ENCODE results near the gene FSTL5.
"Not testable (repeated sequence)": the region's sequence is repeated elsewhere in the genome, so short reads cannot be mapped to it uniquely, and the experiment has no call there.

FSTL5 gene

DNA sequence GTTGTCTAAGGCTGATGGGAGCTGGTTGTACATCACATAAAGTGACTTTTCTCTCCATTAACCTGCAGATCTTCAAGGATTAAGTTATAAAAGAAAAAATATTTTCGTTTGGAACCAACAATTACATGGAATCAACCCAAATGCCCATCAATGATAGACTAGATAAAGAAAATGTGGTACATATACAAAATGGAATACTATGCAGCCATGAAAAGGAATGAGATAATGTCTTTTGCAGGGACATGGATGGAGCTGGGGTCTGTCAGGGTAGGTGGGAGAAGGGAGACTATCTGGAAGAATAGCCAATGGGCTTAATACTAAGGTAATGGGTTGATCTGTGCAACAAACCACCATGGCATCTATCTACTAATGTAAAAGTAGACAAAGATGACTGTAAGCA is 313.2 kb downstream of the FSTL5 start:
- no peak for DNase-seq (ENCODE audit: low read depth, low spot score)

GRCh38 chr4:161841759-161842158 is 322.0 kb downstream of the FSTL5 start:
- DNase-seq (ENCODE audit: low read depth, low spot score), result no peak

DNA sequence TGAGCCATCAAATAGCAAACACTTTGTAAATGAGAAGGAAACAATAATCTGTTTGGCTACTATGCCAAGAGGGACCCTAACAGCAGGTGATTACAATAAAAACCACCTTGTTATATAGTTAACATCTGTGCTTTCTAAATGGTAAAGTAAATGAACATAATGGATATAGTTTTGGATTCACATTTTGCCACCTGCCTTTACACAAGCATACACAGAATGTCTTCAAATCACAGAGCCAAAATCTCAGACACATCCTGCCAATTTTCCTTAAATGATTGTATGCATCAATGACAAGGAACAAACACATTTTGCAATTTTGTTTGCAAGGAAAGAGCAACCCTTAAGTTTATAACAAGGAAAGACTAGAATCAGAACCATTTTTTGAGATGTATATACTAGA is 334.2 kb downstream of the FSTL5 start:
- no peak for DNase-seq (ENCODE audit: low read depth, low spot score)

DNA sequence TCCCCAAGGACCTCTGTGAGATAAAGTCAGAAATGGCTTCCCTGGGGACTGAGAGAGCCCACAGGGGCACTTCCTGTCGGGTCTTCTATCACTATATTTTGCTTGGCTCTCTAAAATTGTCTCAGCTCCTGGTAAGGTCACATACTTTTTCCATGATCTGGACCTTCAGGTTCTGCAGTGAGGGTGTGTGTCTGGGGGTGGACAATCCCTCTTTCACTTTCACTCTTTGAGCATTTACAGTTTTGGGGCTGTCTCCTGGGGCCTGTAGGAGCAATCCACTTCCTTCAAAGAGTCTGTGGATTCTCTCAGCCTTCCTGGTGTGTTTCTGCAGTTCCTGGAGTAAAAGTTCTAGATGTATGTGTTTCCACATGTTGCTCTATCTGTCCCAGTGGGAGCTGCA is 335.7 kb downstream of the FSTL5 start:
- DNase-seq (ENCODE audit: low read depth, low spot score), result no peak

DNA sequence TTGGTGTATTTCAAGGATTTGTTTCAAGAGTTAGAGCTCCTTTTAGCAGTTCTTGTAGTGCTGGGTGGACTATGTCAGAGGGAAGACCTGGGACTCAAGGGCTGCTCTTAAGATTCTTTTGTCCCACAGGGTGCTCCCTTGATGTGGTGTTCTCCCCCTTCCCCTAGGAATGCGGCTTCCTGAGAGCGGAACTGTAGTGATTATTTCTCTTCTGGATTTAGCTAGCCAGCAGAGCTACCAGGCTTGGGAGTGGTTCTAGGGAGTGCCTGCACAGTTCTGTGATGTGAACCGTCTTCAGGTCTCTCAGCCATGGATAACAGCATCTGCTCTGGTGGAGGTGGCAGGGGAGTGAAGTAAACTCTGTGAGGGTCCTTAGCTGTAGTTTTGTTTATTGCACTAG is 336.8 kb downstream of the FSTL5 start:
- no peak for DNase-seq (ENCODE audit: low read depth, low spot score)

GRCh38 chr4:161823450-161823849 is 340.4 kb downstream of the FSTL5 start:
- no peak for DNase-seq (ENCODE audit: low read depth, low spot score)

DNA sequence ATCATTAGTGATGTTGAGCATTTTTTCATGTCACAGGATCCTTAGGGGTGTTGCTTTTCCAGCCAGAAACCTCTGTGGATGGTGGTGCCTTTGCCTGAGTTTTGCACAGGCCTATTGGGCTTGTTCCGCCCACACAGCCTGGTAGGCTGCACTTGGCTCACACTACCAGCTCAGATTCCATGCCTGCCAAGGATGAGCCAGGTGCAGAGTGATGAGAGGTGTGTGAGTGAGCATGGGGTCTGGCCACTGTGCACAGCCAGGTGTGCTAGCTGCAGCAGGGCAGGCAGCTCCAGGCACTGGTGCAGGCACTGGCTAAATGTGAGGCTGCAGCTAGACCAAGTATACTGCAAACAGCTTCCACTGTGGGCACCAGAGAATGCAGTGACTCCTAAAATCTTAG is 341.6 kb downstream of the FSTL5 start:
- no peak for DNase-seq (ENCODE audit: low read depth, low spot score)

DNA sequence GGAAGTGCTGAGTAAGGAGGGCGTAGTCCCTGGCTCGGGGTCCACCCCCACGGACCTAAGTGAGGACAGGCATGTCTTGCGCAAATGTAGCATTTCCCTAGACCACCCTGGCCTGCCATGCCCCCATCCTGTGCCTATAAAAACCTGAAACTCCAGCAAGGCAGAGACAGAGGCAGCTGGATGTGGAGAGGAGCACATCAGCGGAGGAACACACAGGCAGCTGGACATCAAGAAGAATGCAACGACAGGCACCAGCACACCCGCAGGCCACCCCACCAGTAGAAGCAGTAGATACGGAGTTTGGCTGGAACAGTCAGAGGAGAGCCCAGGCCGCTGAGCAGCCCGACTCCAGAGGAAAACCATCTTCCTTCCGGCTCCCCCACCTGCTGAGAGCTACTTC is 345.9 kb downstream of the FSTL5 start:
- no peak for DNase-seq (ENCODE audit: low read depth, low spot score)

- DNase-seq (ENCODE audit: low read depth, low spot score), result no peak
Observed at GRCh38 chr4:161816958-161817357, 346.8 kb downstream of the FSTL5 start.

- DNase-seq (ENCODE audit: low read depth, low spot score), result no peak
Observed at GRCh38 chr4:161815841-161816240, 348.0 kb downstream of the FSTL5 start.

GRCh38 chr4:161813889-161814288 is 349.9 kb downstream of the FSTL5 start:
- DNase-seq (ENCODE audit: low read depth, low spot score), result no peak

DNA sequence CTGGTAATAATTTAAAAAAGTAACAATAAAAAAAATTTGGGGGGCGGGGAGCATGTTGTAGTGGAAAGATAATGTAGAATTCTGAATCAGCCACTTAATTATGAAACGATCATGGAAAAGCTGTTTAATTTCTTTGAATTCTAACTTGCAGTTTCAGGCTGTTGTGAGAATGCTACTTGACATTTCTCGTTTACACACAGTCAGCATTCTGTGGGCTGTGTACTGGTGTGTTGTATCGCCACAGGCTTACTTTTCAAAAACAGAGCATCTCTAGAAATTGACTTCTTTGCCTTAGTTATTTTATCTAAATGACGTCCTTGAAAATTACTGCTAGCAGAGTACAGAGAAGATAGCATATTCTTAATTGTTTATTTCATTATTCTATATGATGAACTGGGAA is 350.4 kb downstream of the FSTL5 start:
- DNase-seq (ENCODE audit: low read depth, low spot score), result no peak

DNA sequence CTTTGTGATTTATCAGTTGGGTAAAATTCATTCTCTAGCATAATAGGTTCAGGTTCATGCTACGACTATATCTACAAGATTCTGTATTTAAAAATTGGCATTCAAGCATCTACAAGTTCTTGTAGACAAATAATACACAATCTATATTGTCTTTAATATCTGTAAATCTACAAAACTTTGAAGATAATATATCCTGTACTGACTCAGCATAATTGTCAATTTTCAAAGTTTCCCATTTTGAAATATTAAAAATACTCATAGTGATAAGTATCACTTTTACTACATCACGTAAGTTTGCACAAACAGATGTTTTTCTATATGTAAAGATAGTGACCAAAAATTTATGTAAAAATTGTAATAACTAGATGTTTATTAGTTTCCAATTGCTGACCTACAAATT is 360.6 kb downstream of the FSTL5 start:
- DNase-seq (ENCODE audit: low read depth, low spot score), result no peak

GRCh38 chr4:161799710-161800109 is 364.1 kb downstream of the FSTL5 start:
- DNase-seq (ENCODE audit: low read depth, low spot score), result no peak

DNA sequence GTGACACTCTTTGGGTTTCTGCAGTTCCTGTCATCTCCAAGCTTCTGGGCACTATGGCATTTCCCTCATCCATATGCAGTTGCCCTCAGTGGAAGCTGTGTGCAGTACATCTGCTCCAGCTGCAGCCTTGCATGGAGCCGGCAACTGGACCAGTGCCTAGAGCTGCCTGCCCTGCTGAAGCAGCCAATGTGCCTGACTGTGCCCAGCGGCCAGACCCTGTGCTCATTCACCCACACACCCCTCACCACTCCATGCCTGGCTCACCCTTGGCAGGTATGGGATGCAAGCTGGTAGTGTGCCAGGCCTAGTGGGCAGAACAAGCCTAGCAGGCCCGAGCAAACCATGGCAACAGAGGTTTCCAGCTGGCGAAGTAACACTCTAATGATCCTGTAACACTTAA is 370.8 kb downstream of the FSTL5 start:
- DNase-seq (ENCODE audit: low read depth, low spot score), result no peak

DNA sequence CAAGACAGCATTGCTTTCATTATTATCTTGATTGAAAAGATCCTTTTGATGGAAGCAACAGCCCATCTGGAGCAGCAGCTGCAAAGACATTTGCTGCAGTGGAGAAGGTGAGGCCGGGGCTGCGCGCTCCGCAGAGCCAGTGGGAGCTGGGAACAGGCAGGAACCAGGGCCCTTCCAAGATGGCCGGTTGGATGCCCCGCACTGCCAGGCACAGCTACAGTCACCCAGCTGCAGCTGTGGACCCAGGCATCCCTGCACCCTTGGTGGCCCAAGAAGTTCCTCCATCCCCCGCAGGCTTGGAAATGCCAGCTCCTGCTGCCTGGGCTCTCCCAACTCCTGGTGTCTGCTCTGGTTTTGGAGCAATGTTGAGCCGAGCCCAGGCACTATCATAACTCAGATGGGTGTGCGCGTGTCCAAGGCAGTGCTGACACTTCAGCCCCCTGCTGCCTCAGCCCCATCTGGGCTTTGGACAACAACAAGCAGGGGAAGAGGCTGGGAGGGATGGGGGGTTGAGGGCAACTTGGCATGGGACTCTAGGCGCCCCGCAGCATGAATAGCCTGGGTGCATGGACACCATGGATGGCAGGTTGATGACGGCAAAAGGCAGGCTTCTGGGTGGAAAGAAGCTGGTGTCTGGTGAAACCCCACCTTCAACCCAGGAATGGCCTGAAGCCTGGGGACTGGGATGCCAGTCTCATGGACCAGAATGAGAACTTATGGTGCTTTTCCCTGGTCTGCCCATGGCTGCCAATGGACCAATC is 371.8 kb downstream of the FSTL5 start:
- DNase-seq (ENCODE audit: low read depth, low spot score), result no peak

DNA sequence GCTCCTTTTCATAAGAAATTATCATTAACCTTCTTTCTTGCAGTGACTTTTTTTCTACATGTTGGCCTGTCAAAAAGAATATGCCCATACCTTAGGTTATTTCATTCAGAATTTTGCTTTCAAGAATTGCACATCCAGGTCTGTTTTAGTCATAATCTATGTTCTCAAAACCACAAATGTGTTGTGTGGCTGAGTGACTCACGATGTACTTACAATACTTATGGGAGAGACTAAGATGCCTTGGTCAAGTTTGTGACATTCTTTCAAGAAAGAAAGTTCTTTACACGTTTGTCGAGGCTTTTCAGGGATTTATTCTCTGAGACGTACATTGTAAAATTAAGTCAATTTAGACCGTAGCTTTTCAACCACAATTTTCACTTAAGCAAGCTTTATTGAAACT is 396.7 kb downstream of the FSTL5 start:
- no peak for DNase-seq (ENCODE audit: low read depth, low spot score)

DNA sequence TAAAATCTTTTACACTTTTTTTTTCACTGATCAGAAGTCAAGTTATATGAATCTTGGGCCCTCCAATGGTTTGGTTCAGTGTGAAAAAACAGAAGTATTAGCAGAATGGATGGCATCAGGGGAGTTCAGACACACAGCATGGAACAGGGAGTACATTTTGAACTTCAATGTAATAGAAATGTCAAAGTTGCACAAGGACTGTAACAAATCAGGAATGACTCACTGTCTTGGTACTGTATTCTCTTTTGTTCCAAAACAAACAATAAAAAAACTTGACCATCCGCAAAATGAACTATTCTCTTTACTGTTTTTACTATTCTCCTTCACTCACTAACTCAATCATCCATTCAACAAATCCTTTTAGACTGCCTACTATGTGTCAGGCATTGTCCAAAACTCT is 401.0 kb downstream of the FSTL5 start:
- DNase-seq (ENCODE audit: low read depth, low spot score), result no peak

- DNase-seq (ENCODE audit: low read depth, low spot score), result no peak
Observed at GRCh38 chr4:161760008-161760407, 403.8 kb downstream of the FSTL5 start.

GRCh38 chr4:161758412-161758811 is 405.4 kb downstream of the FSTL5 start:
- DNase-seq (ENCODE audit: low read depth, low spot score), result not testable (repeated sequence)

DNA sequence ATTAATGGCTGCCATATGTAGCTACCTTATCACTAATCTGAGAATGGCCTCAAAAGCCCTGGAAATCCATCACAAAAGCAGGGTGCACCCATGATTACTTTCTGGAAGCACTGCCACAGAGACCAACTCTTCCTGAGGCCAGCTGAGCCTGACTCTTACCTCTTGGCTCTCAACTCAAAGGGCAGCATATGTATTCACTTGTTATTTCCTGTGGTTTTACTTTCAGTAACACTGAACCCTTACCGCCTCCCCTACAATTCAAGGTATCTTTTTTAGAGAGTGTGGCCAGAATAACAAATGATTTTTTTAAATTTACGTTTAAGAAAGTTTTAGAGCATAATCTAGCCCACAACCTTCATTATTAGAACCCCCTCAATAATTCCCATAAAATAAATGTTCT is 434.9 kb downstream of the FSTL5 start:
- DNase-seq (ENCODE audit: low read depth, low spot score), result no peak

- no peak for DNase-seq (ENCODE audit: low read depth, low spot score)
Observed at GRCh38 chr4:161721947-161722346, 441.9 kb downstream of the FSTL5 start.

DNA sequence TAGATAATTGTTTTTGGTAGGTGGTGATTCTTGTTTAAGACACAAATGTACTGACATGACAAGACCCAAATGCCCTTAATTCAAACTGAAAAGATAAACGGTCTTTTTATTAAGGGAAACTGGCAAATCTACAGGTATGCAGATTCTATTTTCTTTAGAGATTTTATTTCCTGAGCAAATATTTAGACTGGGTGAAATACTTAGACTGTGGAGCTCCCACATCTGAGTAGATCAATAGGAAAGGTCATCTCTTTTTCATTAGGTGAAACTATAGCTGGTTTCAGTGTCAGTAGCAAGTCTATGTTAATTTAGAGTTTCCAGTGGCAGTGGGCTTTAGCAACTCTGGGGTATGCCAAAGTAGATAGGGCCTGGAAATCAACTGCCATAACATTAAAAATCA is 446.7 kb downstream of the FSTL5 start:
- no peak for DNase-seq (ENCODE audit: low read depth, low spot score)

- DNase-seq (ENCODE audit: low read depth, low spot score), result no peak
Observed at GRCh38 chr4:161714931-161715330, 448.9 kb downstream of the FSTL5 start.

All from iPS DF 19.7 (cell line).